Measurements from ENCODE around the gene ZNF362.

The ZNF362 gene

GRCh38 chr1:33259879-33260278 is 3.6 kb downstream of the ZNF362 start:
- no peak overlapping the region for H3K4me3 ChIP-seq (ENCODE audit: low read depth, low read length)
- TF ChIP-seq CTCF (IDR thresholded peaks at IDR 0.05; ENCODE audit: low read depth, low read length, missing control alignments) = no peak

GRCh38 chr1:33260439-33260838 is 4.1 kb downstream of the ZNF362 start:
- TF ChIP-seq CTCF (IDR thresholded peaks at IDR 0.05; ENCODE audit: low read depth, low read length, missing control alignments) = no peak
- no peak overlapping the region for H3K4me3 ChIP-seq (ENCODE audit: low read depth, low read length)
- DNase-seq (ENCODE audit: low read depth) = no peak

More at GRCh38 chr1:33259879-33260278, 3.6 kb downstream of the ZNF362 start:
- no peak for DNase-seq (ENCODE audit: low read depth)

GRCh38 chr1:33261344-33261743 is 5.1 kb downstream of the ZNF362 start:
- no peak overlapping the region for H3K4me3 ChIP-seq (ENCODE audit: low read depth, low read length)
- DNase-seq (ENCODE audit: low read depth) = no peak
- no peak for TF ChIP-seq CTCF (IDR thresholded peaks at IDR 0.05; ENCODE audit: low read depth, low read length, missing control alignments)

GRCh38 chr1:33263890-33264504 is 7.7 kb downstream of the ZNF362 start:
- no peak overlapping the region for H3K4me3 ChIP-seq (ENCODE audit: low read depth, low read length)
- no peak for TF ChIP-seq CTCF (IDR thresholded peaks at IDR 0.05; ENCODE audit: low read depth, low read length, missing control alignments)
- no peak for DNase-seq (ENCODE audit: low read depth)

GRCh38 chr1:33265780-33266605 is 9.7 kb downstream of the ZNF362 start:
- H3K4me3 ChIP-seq (ENCODE audit: low read depth, low read length) = no peak overlapping the region
- DNase-seq (ENCODE audit: low read depth) = no peak
- TF ChIP-seq CTCF (IDR thresholded peaks at IDR 0.05; ENCODE audit: low read depth, low read length, missing control alignments) = no peak

- DNase-seq (ENCODE audit: low read depth) = no peak
- no peak for TF ChIP-seq CTCF (IDR thresholded peaks at IDR 0.05; ENCODE audit: low read depth, low read length, missing control alignments)
- H3K4me3 ChIP-seq (ENCODE audit: low read depth, low read length) = no peak overlapping the region
These were observed 10.5 kb downstream of the ZNF362 start for GRCh38 chr1:33266766-33267165.
